ENCODE measurements around the gene C19orf67. TPM values are rescaled to one million over a fixed set of nuclear protein-coding genes. Genes with fewer than 3 reads are reported as not detected.

The C19orf67 gene
- total and polyA plus RNA-seq, 2 of the 13 experiments (the other 11 are each of a cell fraction or from before 2014, with no cell fraction given) = 0.11 to 0.32 TPM

DNA sequence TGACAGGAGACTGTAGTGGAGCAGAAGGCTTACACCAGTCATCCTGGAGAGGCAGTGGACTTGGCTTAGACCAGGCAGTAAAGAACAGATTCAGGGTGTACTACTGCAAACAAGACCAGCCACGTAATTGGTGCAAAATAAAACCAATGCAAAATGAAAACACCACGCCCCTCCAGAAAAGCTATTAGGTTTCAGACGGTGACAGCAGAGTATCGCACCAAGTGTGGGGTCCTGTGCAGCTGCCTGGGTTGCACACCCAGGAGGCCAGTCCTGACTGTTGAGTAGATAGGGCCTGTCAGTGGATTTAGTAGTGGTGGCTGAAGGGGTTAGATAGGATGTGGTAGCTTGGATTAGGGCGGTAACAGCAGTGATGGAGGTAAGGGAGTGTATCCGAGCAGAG, 37.3 kb upstream of the C19orf67 start:
- no peaks in the 10 kb centered on the region; a peak in 1 of 5 replicates for H3K27me3 ChIP-seq (ENCODE audit: control insufficient read depth in 1 of 2, insufficient read depth in 2 of 2, low read length in 2 of 2)
- H3K4me1 ChIP-seq (ENCODE audit: insufficient read depth, low read length) = peaks cover 29% of the 10 kb centered on the region
- H3K79me2 ChIP-seq (ENCODE audit: insufficient read depth, low read length) = no peaks in the 10 kb centered on the region
- ChIA-PET POLR2A (interaction anchor here (1.2 kb wide), 1 partner anchor 14 kb away, joined by 4 read pairs; the partner anchor contains the start of gene ASF1B), CTCF (ENCODE audit: low intra/inter-chr PET ratio, low total read pairs) (no interaction called here)
- in situ Hi-C loops (cut with HindIII; ENCODE audit: extremely low pct_ligation_motif_present, low pct_unique_long_range_greater_than_20kb) (no loop called here), intact Hi-C loops (cut with micrococcal nuclease; ENCODE audit: unreplicated experiment) (no loop called here)
- no peak overlapping the region for H3K27ac ChIP-seq (ENCODE audit: extremely low read length, insufficient read depth, low read length)
- no peak for TF ChIP-seq TAF1 (CRISPR knock-in tag; IDR thresholded peaks at IDR 0.05)
- no peak for TF ChIP-seq ZC3H4 (CRISPR knock-in tag; IDR thresholded peaks at IDR 0.05; ENCODE audit: borderline replicate concordance)
- no peak for TF ChIP-seq BRD4 (CRISPR knock-in tag; IDR thresholded peaks at IDR 0.05)
- no peak for TF ChIP-seq RBAK (CRISPR knock-in tag; IDR thresholded peaks at IDR 0.05)
- TF ChIP-seq, protein P1, sequence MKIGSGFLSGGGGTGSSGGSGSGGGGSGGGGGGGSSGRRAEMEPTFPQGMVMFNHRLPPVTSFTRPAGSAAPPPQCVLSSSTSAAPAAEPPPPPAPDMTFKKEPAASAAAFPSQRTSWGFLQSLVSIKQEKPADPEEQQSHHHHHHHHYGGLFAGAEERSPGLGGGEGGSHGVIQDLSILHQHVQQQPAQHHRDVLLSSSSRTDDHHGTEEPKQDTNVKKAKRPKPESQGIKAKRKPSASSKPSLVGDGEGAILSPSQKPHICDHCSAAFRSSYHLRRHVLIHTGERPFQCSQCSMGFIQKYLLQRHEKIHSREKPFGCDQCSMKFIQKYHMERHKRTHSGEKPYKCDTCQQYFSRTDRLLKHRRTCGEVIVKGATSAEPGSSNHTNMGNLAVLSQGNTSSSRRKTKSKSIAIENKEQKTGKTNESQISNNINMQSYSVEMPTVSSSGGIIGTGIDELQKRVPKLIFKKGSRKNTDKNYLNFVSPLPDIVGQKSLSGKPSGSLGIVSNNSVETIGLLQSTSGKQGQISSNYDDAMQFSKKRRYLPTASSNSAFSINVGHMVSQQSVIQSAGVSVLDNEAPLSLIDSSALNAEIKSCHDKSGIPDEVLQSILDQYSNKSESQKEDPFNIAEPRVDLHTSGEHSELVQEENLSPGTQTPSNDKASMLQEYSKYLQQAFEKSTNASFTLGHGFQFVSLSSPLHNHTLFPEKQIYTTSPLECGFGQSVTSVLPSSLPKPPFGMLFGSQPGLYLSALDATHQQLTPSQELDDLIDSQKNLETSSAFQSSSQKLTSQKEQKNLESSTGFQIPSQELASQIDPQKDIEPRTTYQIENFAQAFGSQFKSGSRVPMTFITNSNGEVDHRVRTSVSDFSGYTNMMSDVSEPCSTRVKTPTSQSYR (CRISPR knock-in tag; IDR thresholded peaks at IDR 0.05; ENCODE audit: borderline replicate concordance) = no peak
- TF ChIP-seq SOX13 (IDR thresholded peaks at IDR 0.05) = no peak
- TF ChIP-seq SOX13 (CRISPR knock-in tag; conservative IDR thresholded peaks at IDR 0.05 in 1 of 2, IDR thresholded peaks at IDR 0.05 in 1 of 2) = no peak
- no peak overlapping the region for H3K9ac ChIP-seq (ENCODE audit: insufficient read depth, low read depth, low read length)
- H3K4me2 ChIP-seq (ENCODE audit: low read depth, low read length) = no peak overlapping the region
- FAIRE-seq (no peak), ATAC-seq (no peak), DNase-seq (ENCODE audit: low spot score) (no peak)
- H3K36me3 ChIP-seq (replicated peaks in 1 of 2; ENCODE audit: control insufficient read depth in 1 of 2, insufficient read depth in 2 of 2, low read length in 2 of 2) = peaks cover 0 to 4% of the 10 kb centered on the region in 2 experiments; a peak in 2 of 5 replicates
- no peak overlapping the region for H3K4me3 ChIP-seq (replicated peaks in 1 of 3; ENCODE audit: insufficient read depth in 1 of 3, low read depth in 2 of 3, low read length in 3 of 3)
- H3K9me3 ChIP-seq (ENCODE audit: low read length) = no peaks in the 10 kb centered on the region
- BruUV-seq (replicated peaks) = no TSS peak
- H4K20me1 ChIP-seq (ENCODE audit: insufficient read depth, low read length) = no peaks in the 10 kb centered on the region
- H2AFZ ChIP-seq (ENCODE audit: low read length) = no peak overlapping the region
- 96% methylated on average over 6 of the region's 6 CpGs for WGBS (ENCODE audit: low lambda C conversion rate)
